Dedifferentiated amniotic fluid mesenchymal stem cell (primary cell): ENCODE results near the gene SLC12A3.
"Not testable (repeated sequence)": the region's sequence is repeated elsewhere in the genome, so short reads cannot be mapped to it uniquely, and the experiment has no call there.

Experiments
- DNase-seq: peaks from one replicate; pipeline ENCODE4 v3.0.0-alpha.2; 2016; ENCODE audit errors: extremely low spot score

The SLC12A3 gene

GRCh38 chr16:56916571-56917403 lies 51.8 kb downstream of the SLC12A3 start:
- no peak for DNase-seq

DNA sequence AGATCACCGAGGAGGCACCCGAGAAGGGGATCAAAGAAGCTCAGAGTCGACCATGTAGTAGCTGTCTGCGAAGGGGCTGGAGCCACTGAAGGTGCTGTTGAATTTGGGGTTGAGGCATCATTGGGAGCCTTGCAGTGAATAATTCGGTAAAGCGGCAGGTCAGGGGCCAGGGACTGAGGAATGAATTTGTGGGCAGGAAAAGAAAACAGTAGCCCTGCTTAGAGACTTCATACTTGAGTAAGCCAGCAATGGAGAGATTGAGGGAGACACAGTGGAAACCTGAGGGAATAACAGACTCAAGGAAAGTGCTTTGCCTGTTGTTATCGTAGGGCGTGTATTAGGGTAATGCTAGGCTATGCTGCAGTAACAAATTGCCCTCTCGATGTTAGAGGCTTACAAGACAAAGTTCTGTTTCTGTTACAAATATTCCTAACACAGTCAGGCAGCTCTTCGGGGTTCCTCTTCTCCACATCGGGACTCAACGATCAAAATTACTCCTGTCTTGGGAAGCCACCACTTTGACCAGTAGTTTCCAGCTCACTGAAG lies 53.5 kb downstream of the SLC12A3 start:
- no peak for DNase-seq

DNA sequence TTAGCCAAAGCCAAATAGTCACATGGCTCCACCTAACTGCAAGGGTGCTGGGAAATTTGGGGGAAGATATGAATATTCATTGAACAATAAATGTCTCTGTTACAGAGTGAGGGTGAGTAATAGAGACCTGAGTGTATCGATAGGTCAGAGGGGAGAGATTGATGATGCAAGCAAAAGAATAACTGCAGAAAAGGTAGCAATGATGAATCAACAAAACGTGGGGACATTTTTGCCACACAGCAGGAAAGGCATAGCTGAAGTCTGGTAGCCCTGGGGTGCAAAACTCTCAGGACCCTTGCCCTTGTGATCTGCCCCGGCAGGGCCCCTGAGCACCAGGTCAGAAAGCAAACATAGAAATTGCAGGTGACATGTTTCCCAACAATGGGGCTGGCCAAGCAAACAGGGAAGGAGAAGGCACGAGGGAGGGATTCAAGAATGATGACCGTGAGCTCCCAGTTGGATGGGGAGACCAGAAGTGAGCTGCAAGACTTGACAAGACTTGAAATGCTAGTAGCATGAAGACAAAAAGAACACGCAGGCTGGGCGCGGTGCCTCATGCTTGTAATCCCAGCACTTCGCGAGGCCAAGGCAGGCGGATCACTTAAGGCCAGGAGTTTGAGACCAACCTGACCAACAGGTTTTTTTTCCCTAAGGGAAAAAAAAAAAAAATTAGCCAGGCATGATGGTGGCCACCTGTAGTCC lies 54.2 kb downstream of the SLC12A3 start:
- DNase-seq: no peak

GRCh38 chr16:56921571-56921970 lies 56.6 kb downstream of the SLC12A3 start:
- DNase-seq: no peak

DNA sequence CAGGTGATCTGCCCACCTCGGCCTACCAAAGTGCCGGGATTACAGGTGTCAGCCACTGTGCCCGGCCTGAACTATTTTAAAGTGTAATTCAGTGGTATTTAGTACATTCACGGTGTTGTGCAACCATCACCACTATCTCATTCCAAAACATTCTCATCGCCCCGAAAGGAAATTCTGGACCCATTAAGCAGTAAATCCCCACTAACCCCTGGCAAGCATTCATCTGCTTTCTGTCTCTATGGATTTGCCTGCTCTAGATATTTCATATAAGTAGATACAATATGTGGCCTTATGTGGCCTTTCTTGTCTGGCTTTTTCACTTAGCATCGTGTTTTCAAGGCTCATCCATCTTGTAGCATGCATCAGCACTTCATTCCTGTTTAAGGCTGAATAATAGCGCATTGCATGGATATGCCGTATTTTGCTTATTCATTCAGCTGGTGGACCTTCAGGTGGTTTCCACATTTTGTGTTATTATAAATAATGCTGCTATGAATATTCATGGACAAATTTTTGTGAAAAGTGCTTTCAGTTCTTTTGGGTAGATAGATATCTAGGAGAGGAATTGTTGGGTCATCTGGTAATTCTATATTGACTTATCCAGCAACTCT lies 58.6 kb downstream of the SLC12A3 start:
- no peak for DNase-seq

DNA sequence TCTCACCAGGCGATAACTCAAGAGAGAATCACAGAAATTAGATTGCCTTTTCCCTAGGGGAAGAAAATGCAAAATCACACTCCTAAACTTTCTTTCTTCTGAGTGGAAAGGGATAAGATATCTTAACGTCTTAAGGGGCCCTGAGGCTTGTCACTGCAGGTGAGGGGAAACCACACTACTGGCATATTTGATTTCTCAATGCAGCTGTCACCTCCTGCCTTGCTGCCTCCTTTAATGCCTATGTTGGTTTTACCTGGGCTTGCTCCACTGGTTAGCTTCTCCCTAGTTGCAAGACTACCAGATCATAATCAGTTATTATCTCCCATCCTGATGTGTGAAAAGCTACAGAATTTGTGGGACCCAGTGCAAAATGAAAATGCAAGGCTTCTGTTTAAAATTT lies 62.5 kb downstream of the SLC12A3 start:
- no peak for DNase-seq

DNA sequence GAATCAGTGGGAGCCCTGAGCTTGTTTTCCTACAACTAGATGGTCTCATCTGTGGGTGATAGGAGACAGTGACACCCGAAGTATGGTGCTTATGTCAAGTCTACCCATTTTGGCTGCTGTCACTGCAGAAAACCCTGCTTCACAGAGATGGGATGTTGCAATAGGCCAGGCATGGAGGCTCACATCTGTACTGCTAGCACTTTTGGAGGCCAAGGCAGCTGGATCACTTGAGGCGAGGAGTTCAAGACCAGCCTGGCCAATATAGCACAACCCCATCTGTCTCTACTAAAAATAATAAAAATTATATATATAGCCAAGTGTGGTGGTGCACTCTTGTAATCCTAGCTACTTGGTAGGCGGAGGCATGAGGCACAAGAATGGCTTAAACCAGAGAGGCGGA lies 64.6 kb downstream of the SLC12A3 start:
- DNase-seq: no peak

DNA sequence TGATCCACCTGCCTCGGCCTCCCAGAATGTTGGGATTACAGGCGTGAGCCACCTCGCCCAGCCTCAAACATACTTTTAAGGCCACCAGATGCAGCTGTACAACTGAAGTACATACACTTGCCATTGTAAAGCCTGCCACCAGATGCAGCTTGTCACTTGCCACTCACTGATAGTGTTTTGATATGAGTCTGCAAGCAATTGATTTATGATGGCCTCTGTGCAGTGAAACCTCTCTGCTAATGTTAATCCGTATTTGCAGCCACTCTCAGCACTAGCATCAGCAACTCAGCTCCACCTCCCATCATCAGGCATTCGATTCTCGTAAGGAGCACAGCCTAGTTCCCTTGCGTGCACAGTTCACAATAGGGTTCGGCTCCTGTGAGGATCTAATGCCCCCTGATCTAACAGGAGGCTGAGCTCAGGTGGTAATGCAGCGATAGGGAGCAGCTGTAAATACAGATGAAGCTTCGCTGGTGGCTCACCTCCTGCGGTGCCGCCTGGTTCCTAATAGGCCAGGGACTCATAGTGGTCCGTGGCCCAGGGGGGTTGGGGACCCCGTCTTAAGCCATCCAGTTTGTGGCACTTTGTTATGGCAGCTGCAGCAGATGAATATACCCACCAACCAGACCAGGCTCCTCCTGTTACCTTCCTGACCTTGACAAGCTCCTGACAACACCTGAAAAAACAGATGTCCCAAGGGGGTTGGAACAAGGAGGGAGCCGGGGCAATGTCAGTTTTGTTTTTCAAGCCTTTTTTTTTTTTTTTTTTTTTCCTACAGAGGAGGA lies 65.7 kb downstream of the SLC12A3 start:
- DNase-seq: no peak

GRCh38 chr16:56931271-56931891 lies 66.4 kb downstream of the SLC12A3 start:
- no peak for DNase-seq

- peak; percentile 97 for DNase-seq
Measured at GRCh38 chr16:56931892-56932720, 67.1 kb downstream of the SLC12A3 start, which contains the start of gene HERPUD1. HERPUD1 (plus strand) TSS chr16:56932142; CDS start chr16:56932245, 103 bp downstream.

GRCh38 chr16:56932721-56933619 lies 68.0 kb downstream of the SLC12A3 start:
- DNase-seq: peak; percentile 42

DNA sequence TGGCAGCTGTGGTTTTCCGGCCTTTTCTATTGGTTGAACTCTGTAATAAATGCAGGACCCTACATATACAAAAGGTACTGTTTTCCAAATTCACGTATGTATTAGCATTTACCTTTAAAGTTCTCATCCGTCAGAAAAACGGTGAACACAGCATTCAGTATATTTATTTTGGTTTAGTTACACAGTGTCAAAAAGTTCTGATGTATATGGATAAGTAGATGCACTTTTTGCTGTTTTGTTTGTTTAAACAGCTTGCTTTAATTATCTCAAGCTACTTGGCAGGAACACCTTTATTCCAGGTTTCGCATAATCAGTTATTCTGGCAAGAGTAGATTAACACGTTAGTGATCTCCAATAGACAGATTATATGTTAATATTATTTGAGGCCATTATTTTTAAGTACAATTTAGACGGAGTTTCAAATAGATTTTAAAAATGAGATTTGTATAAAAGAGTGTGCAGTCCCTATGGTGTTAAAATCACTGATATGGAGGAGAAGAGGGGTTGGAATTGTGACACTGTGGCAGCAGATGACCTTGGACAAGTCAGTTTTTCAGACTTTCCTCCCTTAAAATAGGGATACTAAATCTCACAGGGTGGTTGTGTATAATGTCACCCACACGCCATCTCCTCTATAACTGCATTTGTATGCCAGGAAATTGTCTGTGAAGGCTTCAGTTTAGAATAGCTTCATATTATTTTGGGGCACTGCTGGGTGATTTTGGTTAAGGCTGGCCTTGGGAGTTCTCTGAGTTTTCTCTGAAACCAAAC lies 69.0 kb downstream of the SLC12A3 start:
- no peak for DNase-seq

- DNase-seq: not testable (repeated sequence)
Measured at GRCh38 chr16:56934599-56935145, 69.7 kb downstream of the SLC12A3 start.

DNA sequence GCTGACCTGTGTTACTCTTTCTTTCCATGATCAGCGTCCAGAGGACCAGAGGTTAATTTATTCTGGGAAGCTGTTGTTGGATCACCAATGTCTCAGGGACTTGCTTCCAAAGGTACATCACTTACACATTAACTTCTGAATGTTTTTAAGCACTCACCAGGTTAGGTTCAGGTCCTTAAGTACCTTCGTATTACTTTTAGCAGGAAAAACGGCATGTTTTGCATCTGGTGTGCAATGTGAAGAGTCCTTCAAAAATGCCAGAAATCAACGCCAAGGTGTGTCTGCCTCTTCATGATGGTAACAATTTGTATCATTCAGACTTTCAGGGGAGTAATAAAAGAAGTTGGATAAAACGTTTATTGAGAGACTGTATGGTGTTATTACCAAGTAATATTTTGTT lies 70.2 kb downstream of the SLC12A3 start:
- DNase-seq: no peak

- peak; percentile 80 for DNase-seq
Measured at GRCh38 chr16:56936491-56936890, 71.5 kb downstream of the SLC12A3 start.

GRCh38 chr16:56936950-56937349 lies 71.9 kb downstream of the SLC12A3 start:
- DNase-seq: no peak

DNA sequence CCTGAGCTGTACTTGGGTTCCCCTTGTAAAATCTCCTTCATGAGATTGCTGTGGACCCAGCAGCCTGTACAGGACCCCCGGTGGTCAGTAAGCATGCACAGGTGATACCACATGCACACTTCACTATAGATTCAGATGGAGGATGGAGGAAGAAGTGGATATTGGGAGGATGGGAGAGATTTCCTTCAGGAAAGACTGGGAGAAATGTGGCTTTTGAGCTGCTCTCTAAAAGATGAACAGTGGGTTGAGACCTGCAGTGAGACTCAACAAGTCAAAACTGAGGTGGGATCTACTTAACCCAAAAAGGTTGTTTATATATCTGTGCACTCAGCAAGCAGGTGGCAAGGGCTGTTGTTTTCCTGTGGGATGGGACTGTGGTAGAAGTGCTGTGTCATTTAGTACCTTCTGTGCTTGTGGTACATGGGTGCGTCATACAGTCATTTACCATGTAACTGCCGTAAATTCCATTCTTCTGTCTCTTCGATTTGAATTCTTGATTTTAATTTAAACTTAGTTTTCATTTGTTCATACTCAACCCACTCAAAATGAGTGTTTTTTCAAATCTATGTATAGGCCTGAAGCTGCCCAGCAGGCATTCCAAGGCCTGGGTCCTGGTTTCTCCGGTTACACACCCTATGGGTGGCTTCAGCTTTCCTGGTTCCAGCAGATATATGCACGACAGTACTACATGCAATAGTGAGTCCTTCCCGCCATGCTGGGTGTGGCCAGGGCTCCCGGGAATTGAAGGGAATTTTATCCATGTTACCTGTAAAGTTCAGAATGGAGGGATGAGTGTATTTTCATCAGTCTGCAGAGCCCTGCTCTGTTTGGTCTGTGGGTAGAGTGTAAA lies 73.9 kb downstream of the SLC12A3 start:
- no peak for DNase-seq
